Uterus (tissue), 4 donors: ENCODE data around the gene STOX2. TPM values are rescaled to one million over a fixed set of nuclear protein-coding genes. Genes with fewer than 3 reads are reported as not detected.

Experiments used
- DNase-seq, 2 donors: peaks; one replicate each; pipeline ENCODE4 v3.0.0-alpha.2; 2019 to 2020
- H3K27ac ChIP-seq, 2 donors: fragments of 200-600 bp; sonication (generic); 1 replicate in 1 of 2; 2 replicates in 1 of 2; pipeline ENCODE4 v1.5.1; 2016 to 2018
- H3K27me3 ChIP-seq, 2 donors: fragments of 200-600 bp; sonication (generic); one replicate each; pipeline ENCODE4 v1.5.1; 2018 to 2019; ENCODE audit warnings: control low read depth in 1 of 2
- H3K36me3 ChIP-seq, 2 donors: fragments of 200-600 bp; sonication (generic); one replicate each; pipeline ENCODE4 v1.5.1; 2019; ENCODE audit warnings: control low read depth in 1 of 2
- H3K4me1 ChIP-seq, 2 donors: fragments of 200-600 bp; sonication (generic); one replicate each; pipeline ENCODE4 v1.5.1; 2018 to 2019; ENCODE audit warnings: control low read depth in 1 of 2
- H3K4me3 ChIP-seq, 2 donors: fragments of 200-600 bp; sonication (generic); 1 replicate in 1 of 2; 2 replicates in 1 of 2; pipeline ENCODE4 v1.5.1; 2018 to 2019; ENCODE audit warnings: mild to moderate bottlenecking in 1 of 2
- H3K9me3 ChIP-seq, 2 donors: fragments of 200-600 bp; sonication (generic); one replicate each; pipeline ENCODE4 v1.5.1; 2019; ENCODE audit warnings: control low read depth in 1 of 2
- CTCF ChIP-seq, 4 experiments: fragments of 200-600 bp in 2 of 4; fragments of 450-650 bp in 2 of 4; sonication (generic) in 2 of 4; IDR thresholded peaks; one replicate each; pipeline ENCODE4 v1.5.1; 2016 to 2019; ENCODE audit warnings: antibody characterized with exemption in 4 of 4, mild to moderate bottlenecking in 2 of 4, moderate library complexity in 1 of 4
- POLR2A ChIP-seq, 2 donors: fragments of 450-650 bp; IDR thresholded peaks; one replicate each; pipeline ENCODE4 v1.6.1; 2016; ENCODE audit warnings: antibody characterized with exemption in 2 of 2, mild to moderate bottlenecking in 1 of 2, moderate library complexity in 1 of 2
- intact Hi-C: fragments of 100-400 bp; cut with DNase I; formaldehyde crosslinking; loops from one replicate; pipeline ENCODE4 v1.15.1; 2023; ENCODE audit warnings: low total_unique reads
- total RNA-seq, 4 donors: library from RNA; depleted of rRNA in 3 of 4; stranded (reverse); fragments of >200 nt in 3 of 4; gene quantifications; one replicate each; pipeline versions ENCODE4 v1.1.0 to v1.2.4, GENCODE V29; 2014 to 2023
- donor health status: DM: yes; HTN: yes; CAD: no.

Gene STOX2
- total RNA-seq, 4 donors from 2014 or later: 2.9 to 19.4 (median 11.1) TPM

- Histone ChIP-seq H3K27me3 (no peaks in the 10 kb centered on the region), H3K27ac (no peak overlapping the region), H3K36me3 (no peaks in the 10 kb centered on the region), H3K4me1 (no peaks in the 10 kb centered on the region), H3K4me3 (no peak overlapping the region), H3K9me3 (no peaks in the 10 kb centered on the region)
- no peak for TF ChIP-seq CTCF (IDR thresholded peaks at IDR 0.05)
- TF ChIP-seq POLR2A (IDR thresholded peaks at IDR 0.05): no peak
- intact Hi-C loops: no loop called here
- no peak for DNase-seq
These were observed 157.7 kb downstream of the STOX2 start for GRCh38 chr4:184062769-184063168.

GRCh38 chr4:184064877-184065276, 159.8 kb downstream of the STOX2 start:
- Histone ChIP-seq H3K27ac (no peak overlapping the region), H3K27me3 (no peaks in the 10 kb centered on the region), H3K36me3 (no peaks in the 10 kb centered on the region), H3K4me1 (no peaks in the 10 kb centered on the region), H3K4me3 (no peak overlapping the region), H3K9me3 (no peaks in the 10 kb centered on the region)
- intact Hi-C loops: no loop called here
- no peak for DNase-seq
- TF ChIP-seq POLR2A (IDR thresholded peaks at IDR 0.05) (no peak), CTCF (IDR thresholded peaks at IDR 0.05) (no peak)

GRCh38 chr4:184066584-184067300, 161.6 kb downstream of the STOX2 start:
- H3K36me3 ChIP-seq: no peaks in the 10 kb centered on the region
- no peak overlapping the region for H3K4me3 ChIP-seq
- no peak overlapping the region for H3K27ac ChIP-seq
- H3K4me1 ChIP-seq: no peaks in the 10 kb centered on the region
- no peak for TF ChIP-seq CTCF (IDR thresholded peaks at IDR 0.05)
- no peak for TF ChIP-seq POLR2A (IDR thresholded peaks at IDR 0.05)
- DNase-seq: no peak
- H3K27me3 ChIP-seq: no peaks in the 10 kb centered on the region
- intact Hi-C loops: no loop called here
- peaks cover 0 to 4% of the 10 kb centered on the region in 2 donors for H3K9me3 ChIP-seq

GRCh38 chr4:184067931-184068554, 162.9 kb downstream of the STOX2 start:
- Histone ChIP-seq H3K4me3 (no peak overlapping the region), H3K9me3 (peaks cover 0 to 4% of the 10 kb centered on the region in 2 donors), H3K27ac (no peak overlapping the region), H3K4me1 (no peaks in the 10 kb centered on the region), H3K36me3 (no peaks in the 10 kb centered on the region), H3K27me3 (no peaks in the 10 kb centered on the region)
- intact Hi-C loops: no loop called here
- DNase-seq: no peak
- TF ChIP-seq CTCF (IDR thresholded peaks at IDR 0.05) (no peak), POLR2A (IDR thresholded peaks at IDR 0.05) (no peak)

Other genes starting within 250 kb of the STOX2 start
- gene RWDD4, start 246.1 kb upstream of the STOX2 start, total RNA-seq: 10 to 100 TPM; 11.8 to 31.2 (median 19.3) TPM
- 10 to 100 TPM; 18.4 to 96.8 (median 53.5) TPM for gene TRAPPC11, start 246.0 kb upstream of the STOX2 start, total RNA-seq